ENCODE data around the gene NCAPH2.

- no peak for TF ChIP-seq CTCF (IDR thresholded peaks at IDR 0.05)
- TF ChIP-seq POLR2A (IDR thresholded peaks at IDR 0.05) = no peak
- TF ChIP-seq POLR2AphosphoS5 (IDR thresholded peaks at IDR 0.05) = peak in 1 of 3 donors; percentile 7
- no peak for TF ChIP-seq EP300 (IDR thresholded peaks at IDR 0.05; ENCODE audit: low read depth)
These were observed 20.8 kb downstream of the NCAPH2 start for GRCh38 chr22:50528682-50529415.
